ENCODE results near the gene ANKRD33B.
"Not testable (repeated sequence)": the region's sequence is repeated elsewhere in the genome, so short reads cannot be mapped to it uniquely, and the experiment has no call there.

Gene ANKRD33B

DNA sequence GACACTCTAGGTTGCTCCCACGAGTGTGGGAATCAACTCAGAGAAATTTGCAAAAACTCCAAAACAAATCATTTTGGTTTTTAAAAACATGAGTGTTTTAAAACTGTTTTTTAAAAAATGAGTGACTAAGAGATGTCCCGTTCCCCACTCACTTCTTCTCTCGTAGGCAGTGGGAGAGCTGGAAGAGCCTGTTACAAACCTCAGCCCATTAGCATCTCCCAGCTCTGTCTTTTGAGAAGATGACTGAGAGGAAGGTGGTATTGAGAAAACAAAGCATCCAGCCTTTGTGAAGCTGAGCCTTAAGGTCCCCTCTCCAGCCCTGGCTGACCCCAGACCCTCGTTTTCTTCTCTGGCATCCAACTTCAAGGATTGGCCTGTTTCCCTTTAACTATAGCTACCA lies 4.7 kb upstream of the ANKRD33B start:
- DNase-seq (ENCODE audit: low read depth), result no peak

- no peak for DNase-seq (ENCODE audit: low read depth)
Measured at GRCh38 chr5:10559871-10560270, 4.0 kb upstream of the ANKRD33B start.

DNA sequence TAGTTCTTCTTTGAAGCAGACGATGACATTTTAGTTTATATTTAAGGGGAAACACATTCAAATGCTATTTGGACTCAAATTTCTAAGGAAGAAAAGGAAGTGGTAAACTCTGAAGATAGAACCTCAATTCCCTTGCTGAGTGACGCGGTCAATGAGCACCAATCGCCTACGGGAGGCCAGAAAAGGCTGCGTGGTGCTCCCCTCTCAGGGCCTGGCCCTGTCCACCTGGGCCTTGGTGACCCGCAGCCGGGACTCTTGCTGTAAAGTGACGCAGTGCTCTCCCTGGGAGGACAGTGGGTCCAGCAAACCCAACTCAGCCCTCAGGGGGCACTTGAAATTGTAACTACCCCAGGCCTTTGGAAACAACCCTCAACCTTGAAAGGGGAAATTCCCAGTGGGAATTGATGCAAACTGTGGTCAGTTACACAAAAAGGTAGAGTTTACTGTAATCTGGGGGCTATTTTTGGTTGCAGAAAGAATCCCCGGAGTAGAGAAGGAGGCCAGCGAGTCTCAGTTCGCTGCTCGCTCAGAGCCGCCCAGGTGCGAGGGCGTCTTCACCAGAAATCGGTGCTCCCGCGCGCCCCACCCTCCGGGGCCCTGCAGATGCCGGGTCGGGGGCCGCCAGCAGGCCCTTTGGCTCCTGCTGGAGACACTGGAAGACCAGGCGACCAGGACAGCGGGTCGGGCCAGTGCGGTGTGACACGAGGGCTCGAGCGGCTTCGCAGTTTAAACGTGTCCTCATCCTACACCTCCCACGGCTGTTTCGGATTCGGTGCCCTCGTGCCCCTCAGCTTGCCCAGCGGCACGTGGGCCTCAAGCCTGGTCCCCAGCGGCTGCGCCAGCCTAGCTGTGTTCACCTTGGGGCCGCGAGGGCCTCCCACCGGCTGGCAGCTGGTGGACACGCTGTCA lies 1.4 kb upstream of the ANKRD33B start:
- DNase-seq (ENCODE audit: low read depth), result no peak

- no peak for DNase-seq (ENCODE audit: low read depth)
Measured at GRCh38 chr5:10563110-10563944, 543 bp upstream of the ANKRD33B start.

- no peak for DNase-seq (ENCODE audit: low read depth)
Measured at GRCh38 chr5:10564838-10565784, 1.2 kb downstream of the ANKRD33B start.

DNA sequence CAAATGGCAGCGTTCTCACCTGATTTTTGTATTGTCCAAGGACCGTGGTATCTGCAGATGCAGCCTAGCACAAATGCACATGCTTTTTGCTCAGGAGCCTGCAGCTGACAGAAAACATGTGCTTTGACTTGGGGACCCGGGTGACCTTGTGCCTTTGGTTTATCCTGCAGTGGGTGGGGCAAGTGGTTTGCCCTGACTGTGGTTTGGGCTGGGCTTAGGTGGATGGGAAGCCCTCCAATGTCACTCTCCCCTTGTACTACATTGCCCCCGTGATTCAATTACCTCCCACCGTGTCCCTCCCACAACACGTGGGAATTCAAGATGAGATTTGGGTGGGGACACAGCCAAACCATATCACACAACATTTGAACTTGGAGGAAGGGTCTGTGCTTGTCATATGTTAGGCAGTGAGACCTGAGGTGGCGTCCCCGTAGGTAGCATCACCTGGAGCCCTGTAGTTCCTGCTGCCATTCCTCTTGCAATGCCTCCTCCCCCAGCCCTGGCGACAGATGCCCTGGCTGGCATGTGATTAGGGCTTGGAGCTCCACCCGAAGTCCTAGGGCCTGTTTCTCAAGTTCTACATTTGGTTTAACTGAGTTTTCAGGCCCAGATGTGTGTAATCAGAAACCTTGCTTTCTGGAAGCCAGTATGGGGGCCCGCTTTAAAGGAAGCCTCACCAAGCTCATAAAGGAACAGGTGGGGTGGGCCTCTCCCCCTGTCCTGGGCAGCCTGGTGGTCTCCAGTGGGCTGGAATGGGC lies 2.1 kb downstream of the ANKRD33B start:
- no peak for DNase-seq (ENCODE audit: low read depth)

DNA sequence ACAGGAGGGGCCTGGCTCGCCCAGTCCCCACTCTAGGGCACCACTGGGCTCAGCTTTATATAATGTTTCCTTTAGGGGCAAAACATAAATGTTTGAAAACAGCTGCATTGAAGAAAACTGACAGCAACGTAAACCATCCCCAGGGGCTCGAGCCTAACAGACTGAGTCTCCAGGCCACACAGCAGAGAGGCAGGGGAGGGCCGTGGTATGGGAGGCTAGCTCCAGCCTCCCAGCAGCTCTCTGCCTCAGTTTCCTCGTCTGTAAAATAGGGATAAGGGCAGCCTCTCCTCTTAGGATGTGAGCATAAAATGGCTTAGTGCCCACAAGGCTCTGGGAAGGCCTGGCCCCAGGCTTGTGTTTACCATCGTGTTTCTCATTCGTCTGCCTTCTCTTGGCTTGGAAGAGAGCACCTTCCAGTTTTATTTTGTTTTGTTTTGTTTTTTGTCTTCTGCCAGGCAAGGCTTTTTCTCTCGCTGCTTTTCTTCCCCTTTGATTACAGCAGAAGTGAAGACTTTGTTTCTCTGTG lies 2.7 kb downstream of the ANKRD33B start:
- DNase-seq (ENCODE audit: low read depth), result no peak

- no peak for DNase-seq (ENCODE audit: low read depth)
Measured at GRCh38 chr5:10567121-10567591, 3.3 kb downstream of the ANKRD33B start.

DNA sequence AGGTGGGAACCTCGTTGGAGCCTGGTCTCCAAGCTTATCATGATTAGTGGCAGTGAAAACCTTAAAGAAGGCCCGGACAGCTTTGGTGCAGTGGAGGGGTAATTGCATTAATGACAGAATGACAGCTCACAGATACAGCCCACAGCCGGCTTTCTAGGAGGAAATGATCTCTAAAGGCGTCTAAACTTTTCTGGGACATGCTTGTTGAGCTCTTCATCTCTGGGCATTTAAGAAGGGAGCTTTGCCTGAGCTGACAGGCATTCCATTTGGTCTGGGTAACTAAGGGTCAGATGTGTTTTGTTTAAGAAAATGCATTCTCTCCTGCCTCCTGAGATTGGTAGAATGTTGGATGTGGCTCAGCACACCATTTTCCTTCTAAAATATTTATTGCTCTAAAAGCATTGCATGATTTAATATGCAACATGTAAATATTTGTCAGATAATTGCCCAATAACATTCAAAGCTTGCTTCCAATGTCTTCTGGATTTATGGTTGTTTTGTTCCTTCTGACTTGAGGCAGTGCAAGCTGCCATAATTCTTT lies 4.0 kb downstream of the ANKRD33B start:
- peak; percentile 47 for DNase-seq (ENCODE audit: low read depth)

- DNase-seq (ENCODE audit: low read depth), result not testable (repeated sequence)
Measured at GRCh38 chr5:10570540-10570939, 6.7 kb downstream of the ANKRD33B start.

DNA sequence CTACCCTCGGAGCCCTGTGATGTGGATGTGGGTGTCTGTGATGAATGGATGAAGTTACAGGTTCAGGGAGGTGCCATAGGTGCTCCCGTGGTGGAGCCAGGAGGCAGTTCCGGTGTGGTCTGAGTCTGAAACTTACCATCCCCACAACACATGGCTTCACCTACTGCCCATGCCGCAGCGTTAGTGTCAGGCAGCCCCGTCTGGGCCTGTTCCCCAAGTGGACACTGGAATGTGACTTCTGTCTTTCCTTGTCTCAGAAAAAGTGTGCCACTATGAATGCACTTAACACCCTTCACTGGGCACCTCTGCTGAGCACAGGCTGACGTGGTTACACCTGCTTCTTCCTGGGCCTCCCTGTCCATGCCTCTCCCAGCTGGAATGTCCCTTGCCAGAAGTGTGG lies 8.6 kb downstream of the ANKRD33B start:
- DNase-seq (ENCODE audit: low read depth), result no peak

- no peak for DNase-seq (ENCODE audit: low read depth)
Measured at GRCh38 chr5:10573487-10574145, 9.7 kb downstream of the ANKRD33B start.

GRCh38 chr5:10574879-10575278 lies 11.0 kb downstream of the ANKRD33B start:
- not testable (repeated sequence) for DNase-seq (ENCODE audit: low read depth)

DNA sequence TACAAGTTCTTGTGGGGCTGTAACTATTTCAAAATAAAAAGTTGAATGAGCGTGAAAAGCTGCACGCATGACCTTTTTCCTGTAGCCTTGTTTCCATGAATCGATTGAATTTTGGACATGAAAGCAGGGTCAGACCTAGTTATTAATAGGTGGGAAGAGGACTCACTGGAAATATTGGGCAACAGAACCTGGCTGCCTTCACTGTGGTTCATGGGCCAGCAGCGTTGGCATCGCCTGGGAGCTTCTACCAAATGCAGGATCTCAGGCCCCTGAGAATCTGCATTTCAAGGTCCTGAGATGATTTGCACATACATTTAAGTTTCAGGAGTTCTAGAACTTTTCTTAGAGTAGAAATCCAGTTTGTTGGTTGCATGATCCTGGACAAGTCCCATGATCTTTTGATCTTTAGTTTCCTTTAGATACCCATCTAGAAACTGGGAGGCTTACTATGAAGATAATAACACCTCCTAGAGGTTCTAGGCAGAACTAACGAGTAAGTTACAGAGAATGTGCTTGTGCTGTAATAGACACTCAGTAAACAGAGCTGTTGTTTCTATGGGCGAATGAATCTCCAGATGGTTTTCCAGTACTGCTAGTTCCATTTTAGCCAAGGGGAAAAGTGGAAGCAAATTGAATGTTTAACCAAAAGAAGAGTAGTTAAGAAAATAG lies 12.4 kb downstream of the ANKRD33B start:
- DNase-seq (ENCODE audit: low read depth), result no peak

GRCh38 chr5:10576790-10577189 lies 12.9 kb downstream of the ANKRD33B start:
- no peak for DNase-seq (ENCODE audit: low read depth)

DNA sequence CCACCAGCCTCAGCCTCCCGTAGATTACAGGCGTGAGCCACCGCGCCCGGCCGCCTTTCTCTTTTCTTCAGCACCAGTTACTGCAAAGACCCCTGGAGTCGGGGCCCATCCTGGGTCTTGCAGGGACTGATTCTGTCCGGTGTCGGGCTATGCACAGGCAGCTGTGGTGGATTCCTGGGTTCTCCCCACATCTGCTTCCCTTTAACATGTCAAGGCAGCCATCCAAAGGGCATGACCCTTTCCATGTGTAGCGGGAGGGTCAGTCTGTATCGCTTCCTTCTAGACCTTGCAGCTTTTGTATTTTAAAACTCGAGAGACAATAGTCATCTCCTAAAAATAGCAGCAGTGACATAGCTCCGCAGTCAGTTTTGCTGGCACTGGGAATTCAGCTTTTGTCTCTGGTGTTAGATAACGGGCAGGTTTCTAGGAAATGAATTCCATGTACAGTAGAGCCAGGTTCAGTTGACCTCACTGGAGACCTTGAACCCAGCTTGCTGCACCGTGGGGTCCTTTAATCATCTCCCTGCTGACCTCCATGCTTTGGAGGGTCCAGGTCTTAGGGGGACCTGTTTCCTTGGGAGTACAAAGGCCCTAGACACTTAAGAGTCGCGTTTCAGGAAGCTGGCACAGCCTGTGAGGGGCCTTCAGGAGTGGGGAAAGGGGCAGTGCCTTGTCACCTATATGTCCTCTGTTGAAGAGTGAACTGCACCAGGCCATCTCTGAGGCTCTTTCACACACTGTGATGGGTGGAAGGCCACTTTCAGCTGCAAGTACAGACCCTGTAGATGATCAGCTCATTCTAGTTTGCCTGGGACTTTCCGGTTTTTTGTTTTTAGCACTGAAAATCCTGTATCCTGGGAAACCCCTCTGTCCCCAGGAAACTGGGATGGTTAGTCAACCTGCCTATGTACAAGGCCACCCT lies 13.8 kb downstream of the ANKRD33B start:
- no peak for DNase-seq (ENCODE audit: low read depth)

DNA sequence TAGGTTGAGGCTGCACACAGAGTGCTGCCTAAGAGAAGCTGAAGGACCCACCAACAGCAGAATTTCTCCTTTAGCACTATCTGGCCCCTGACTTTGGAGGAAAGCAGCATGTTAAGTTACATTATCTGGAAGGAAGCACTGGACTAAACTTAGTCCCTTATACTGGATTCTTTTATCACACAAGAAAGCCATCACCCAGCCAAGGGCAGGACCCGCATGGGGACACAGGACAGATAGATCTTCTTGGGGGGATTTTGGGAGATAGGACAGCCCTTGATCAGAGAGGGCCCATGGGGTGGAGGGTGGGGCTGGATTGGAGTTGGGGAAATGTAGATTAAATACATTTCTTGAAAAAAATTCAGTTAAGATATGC lies 14.4 kb downstream of the ANKRD33B start:
- no peak for DNase-seq (ENCODE audit: low read depth)

GRCh38 chr5:10578869-10579268 lies 15.0 kb downstream of the ANKRD33B start:
- DNase-seq (ENCODE audit: low read depth), result no peak

Measured in fibroblast of the conjunctiva (primary cell).